Breast epithelium (tissue), 3 donors: ENCODE measurements around the gene SYMPK.

Source experiments
- CTCF ChIP-seq, 3 donors: fragments of 450-650 bp; IDR thresholded peaks; one replicate each; pipeline ENCODE4 v1.5.1; 2016 to 2017; ENCODE audit warnings: antibody characterized with exemption in 3 of 3, mild to moderate bottlenecking in 3 of 3, moderate library complexity in 3 of 3
- POLR2A ChIP-seq: fragments of 450-650 bp; IDR thresholded peaks from one replicate; pipeline ENCODE4 v1.6.1; 2016; ENCODE audit warnings: antibody characterized with exemption, mild to moderate bottlenecking, moderate library complexity

GRCh38 chr19:45901432-45901911 is 38.5 kb upstream of the SYMPK start:
- TF ChIP-seq POLR2A (no peak), CTCF (IDR thresholded peaks at IDR 0.05) (no peak)
